DOHH2 (cell line): ENCODE measurements around the gene TDRD9.

Source experiments
- CTCF ChIP-seq: fragments of 200-600 bp; sonication (generic); IDR thresholded peaks from one replicate; pipeline ENCODE4 v1.5.1; 2014; ENCODE audit warnings: antibody characterized with exemption, mild to moderate bottlenecking, low read depth, low read length; ENCODE audit not compliant: poor library complexity, severe bottlenecking
- EZH2phosphoT487 ChIP-seq: fragments of 200-600 bp; sonication (generic); IDR thresholded peaks from 2 replicates; pipeline ENCODE4 v1.6.1; 2017; ENCODE audit warnings: borderline replicate concordance, mild to moderate bottlenecking, antibody characterized with exemption, low read length, moderate library complexity, mixed read lengths

- no peak for TF ChIP-seq CTCF
- TF ChIP-seq EZH2phosphoT487 = no peak
These were observed 41.7 kb downstream of the TDRD9 start for GRCh38 chr14:103969961-103970360.
